Stomach (tissue), 9 donors: ENCODE results near the gene BCKDK. TPM values are rescaled to one million over a fixed set of nuclear protein-coding genes. Genes with fewer than 3 reads are reported as not detected.
A peak's percentile ranks its signal among the peaks of the same experiment; 100 is the strongest.

ENCODE experiments used
- DNase-seq, 2 donors: peaks; one replicate each; pipeline versions ENCODE4 v3.0.0 to v3.0.0-alpha.2; 2013 to 2019
- H3K27ac ChIP-seq, 5 donors: fragments of 200-600 bp in 4 of 5; sonication (generic) in 4 of 5; one replicate each; pipeline ENCODE4 v1.5.1; 2013 to 2019; ENCODE audit warnings: mild to moderate bottlenecking in 1 of 5, moderate library complexity in 1 of 5
- H3K27me3 ChIP-seq, 3 donors: fragments of 200-600 bp; sonication (generic); one replicate each; pipeline ENCODE4 v1.5.1; 2017 to 2019; ENCODE audit warnings: mixed run types in 1 of 3
- H3K36me3 ChIP-seq, 4 donors: fragments of 200-600 bp; sonication (generic); 1 replicate in 3 of 4; 2 replicates in 1 of 4; pipeline ENCODE4 v1.5.1; 2016 to 2019
- H3K4me1 ChIP-seq, 4 donors: fragments of 200-600 bp; sonication (generic); one replicate each; pipeline ENCODE4 v1.5.1; 2016 to 2019
- H3K4me3 ChIP-seq, 4 donors: fragments of 200-600 bp; sonication (generic) in 3 of 4; one replicate each; pipeline ENCODE4 v1.5.1; 2016 to 2019; ENCODE audit warnings: mild to moderate bottlenecking in 1 of 4
- H3K9me3 ChIP-seq, 4 donors: fragments of 200-600 bp; sonication (generic); one replicate each; pipeline ENCODE4 v1.5.1; 2016 to 2019
- EP300 ChIP-seq: sonication (generic); formaldehyde crosslinking; IDR thresholded peaks from one replicate; pipeline ENCODE4 v1.6.1; 2017; ENCODE audit warnings: antibody characterized with exemption
- POLR2A ChIP-seq, 4 donors: fragments of 450-650 bp; IDR thresholded peaks; one replicate each; pipeline ENCODE4 v1.6.1; 2016; ENCODE audit warnings: antibody characterized with exemption in 4 of 4, control low read depth in 2 of 4, mild to moderate bottlenecking in 1 of 4, moderate library complexity in 1 of 4
- POLR2AphosphoS5 ChIP-seq, 3 donors: sonication (generic); formaldehyde crosslinking; IDR thresholded peaks; one replicate each; pipeline ENCODE4 v1.6.1; 2016; ENCODE audit warnings: antibody characterized with exemption in 3 of 3
- WGBS, 5 donors: extraction: QIAGEN DNeasy Blood & Tissue Kit in 3 of 5; methylation state at CpG; one replicate each; pipeline versions ENCODE4 v1.1.5 to v1.1.7; 2013 to 2018; 5-methylcytosine and 5-hydroxymethylcytosine counted together
- intact Hi-C: fragments of 100-400 bp; cut with DNase I; formaldehyde crosslinking; loops from one replicate; pipeline ENCODE4 v1.15.1; 2023; ENCODE audit warnings: low total_unique reads
- polyA plus RNA-seq, 3 donors: library from polyadenylated mRNA; stranded (reverse); fragments of 200-250 nt; gene quantifications; one replicate each; pipeline ENCODE4 v1.2.3, GENCODE V29; 2013
- total RNA-seq, 5 donors: library from RNA; depleted of rRNA; stranded (reverse); fragments of >200 nt; gene quantifications; one replicate each; pipeline versions ENCODE4 v1.1.0 to v1.2.3, GENCODE V29; 2014 to 2016
- TF ChIP-seq, protein P1 (sequence below), 7 experiments: fragments of 450-650 bp in 4 of 7; fragments of 200-600 bp in 3 of 7; sonication (generic) in 3 of 7; IDR thresholded peaks; one replicate each; pipeline ENCODE4 v1.5.1; 2016 to 2019; ENCODE audit warnings: antibody characterized with exemption in 7 of 7, control low read depth in 2 of 7, mild to moderate bottlenecking in 1 of 7
- donor health status: healthy with polysubstance abuse.
- donor health status: Bipolar disorder and iron deficiency.
- donor health status: healthy.

The BCKDK gene
- total and polyA plus RNA-seq, 8 donors: 11.0 to 197 (median 37.5) TPM

DNA sequence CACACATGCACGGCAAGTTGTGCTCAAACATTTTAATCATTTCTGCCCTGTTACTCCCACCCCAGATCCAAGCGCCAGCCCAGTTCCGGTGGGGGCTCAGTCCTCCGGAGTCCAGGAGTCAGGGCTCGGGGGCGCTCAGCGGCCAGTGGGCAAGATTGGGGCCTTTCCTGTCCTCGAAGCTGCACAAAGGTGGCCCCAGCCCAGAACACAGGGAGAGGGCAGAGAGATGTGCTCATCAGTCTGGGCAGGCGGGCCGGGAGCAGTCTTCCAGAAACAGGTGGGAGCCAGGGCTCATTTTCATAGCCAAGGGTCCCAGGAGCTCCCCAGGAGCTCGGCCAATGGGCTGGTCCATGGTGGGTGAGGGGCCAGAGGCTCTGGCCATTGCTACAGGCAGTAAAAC lies 23.2 kb downstream of the BCKDK start:
- intact Hi-C loops: no loop called here
- TF ChIP-seq, protein P1, sequence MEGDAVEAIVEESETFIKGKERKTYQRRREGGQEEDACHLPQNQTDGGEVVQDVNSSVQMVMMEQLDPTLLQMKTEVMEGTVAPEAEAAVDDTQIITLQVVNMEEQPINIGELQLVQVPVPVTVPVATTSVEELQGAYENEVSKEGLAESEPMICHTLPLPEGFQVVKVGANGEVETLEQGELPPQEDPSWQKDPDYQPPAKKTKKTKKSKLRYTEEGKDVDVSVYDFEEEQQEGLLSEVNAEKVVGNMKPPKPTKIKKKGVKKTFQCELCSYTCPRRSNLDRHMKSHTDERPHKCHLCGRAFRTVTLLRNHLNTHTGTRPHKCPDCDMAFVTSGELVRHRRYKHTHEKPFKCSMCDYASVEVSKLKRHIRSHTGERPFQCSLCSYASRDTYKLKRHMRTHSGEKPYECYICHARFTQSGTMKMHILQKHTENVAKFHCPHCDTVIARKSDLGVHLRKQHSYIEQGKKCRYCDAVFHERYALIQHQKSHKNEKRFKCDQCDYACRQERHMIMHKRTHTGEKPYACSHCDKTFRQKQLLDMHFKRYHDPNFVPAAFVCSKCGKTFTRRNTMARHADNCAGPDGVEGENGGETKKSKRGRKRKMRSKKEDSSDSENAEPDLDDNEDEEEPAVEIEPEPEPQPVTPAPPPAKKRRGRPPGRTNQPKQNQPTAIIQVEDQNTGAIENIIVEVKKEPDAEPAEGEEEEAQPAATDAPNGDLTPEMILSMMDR (IDR thresholded peaks at IDR 0.05): no peak
- TF ChIP-seq EP300: no peak
- 42 to 61% (median 52%) methylated on average over 10 to 11 of the region's 11 CpGs for WGBS, 5 donors
- H3K4me3 ChIP-seq: peak overlapping the region in 2 of 4 donors; percentile 2 to 62
- H3K4me1 ChIP-seq: peaks cover 63 to 86% (median 72%) of the 10 kb centered on the region in 4 donors
- H3K27me3 ChIP-seq: peaks cover 0 to 7% (median 0%) of the 10 kb centered on the region in 3 donors
- no peak for DNase-seq
- H3K27ac ChIP-seq: peak overlapping the region; percentile 88 to 97 (median 91)
- no peaks in the 10 kb centered on the region for H3K9me3 ChIP-seq
- peaks cover 36 to 73% (median 68%) of the 10 kb centered on the region in 4 donors for H3K36me3 ChIP-seq

DNA sequence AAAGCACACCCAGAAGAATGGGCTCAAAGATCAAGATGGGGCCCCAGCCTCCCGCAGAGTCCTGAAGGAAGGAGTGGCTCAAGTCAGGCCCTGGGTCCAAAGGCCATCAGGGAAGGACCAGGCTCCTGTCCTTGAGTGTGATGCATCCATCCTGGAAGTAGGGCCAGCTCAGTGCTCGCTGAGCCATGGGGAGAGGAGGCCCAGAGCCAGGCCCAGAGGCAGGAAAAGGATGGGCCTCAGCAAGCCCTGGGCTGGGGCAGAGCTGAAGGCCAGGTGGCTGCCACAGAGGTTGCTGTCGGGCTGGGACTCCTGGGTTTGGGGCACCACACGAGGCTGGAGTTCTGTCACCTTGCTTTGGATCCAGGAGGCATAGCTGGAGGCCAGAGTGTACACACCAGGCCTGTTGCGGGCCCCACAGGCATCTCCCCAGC lies 23.7 kb downstream of the BCKDK start:
- Histone ChIP-seq H3K4me1 (peaks cover 60 to 85% (median 69%) of the 10 kb centered on the region in 4 donors), H3K36me3 (peaks cover 35 to 68% (median 64%) of the 10 kb centered on the region in 4 donors), H3K27ac (peak overlapping the region; percentile 88 to 97 (median 91)), H3K27me3 (peaks cover 0 to 7% (median 0%) of the 10 kb centered on the region in 3 donors), H3K9me3 (no peaks in the 10 kb centered on the region), H3K4me3 (peak overlapping the region in 2 of 4 donors; percentile 2 to 62)
- WGBS, 5 donors: 33 to 56% (median 40%) methylated on average over 2 to 5 of the region's 5 CpGs
- no peak for TF ChIP-seq POLR2A (IDR thresholded peaks at IDR 0.05)
- TF ChIP-seq POLR2AphosphoS5 (IDR thresholded peaks at IDR 0.05): peak in 1 of 3 donors; percentile 54
- no peak for TF ChIP-seq EP300
- TF ChIP-seq, protein P1 (IDR thresholded peaks at IDR 0.05): no peak
- intact Hi-C loops: no loop called here
- DNase-seq: peak in 1 of 2 donors; percentile 66

DNA sequence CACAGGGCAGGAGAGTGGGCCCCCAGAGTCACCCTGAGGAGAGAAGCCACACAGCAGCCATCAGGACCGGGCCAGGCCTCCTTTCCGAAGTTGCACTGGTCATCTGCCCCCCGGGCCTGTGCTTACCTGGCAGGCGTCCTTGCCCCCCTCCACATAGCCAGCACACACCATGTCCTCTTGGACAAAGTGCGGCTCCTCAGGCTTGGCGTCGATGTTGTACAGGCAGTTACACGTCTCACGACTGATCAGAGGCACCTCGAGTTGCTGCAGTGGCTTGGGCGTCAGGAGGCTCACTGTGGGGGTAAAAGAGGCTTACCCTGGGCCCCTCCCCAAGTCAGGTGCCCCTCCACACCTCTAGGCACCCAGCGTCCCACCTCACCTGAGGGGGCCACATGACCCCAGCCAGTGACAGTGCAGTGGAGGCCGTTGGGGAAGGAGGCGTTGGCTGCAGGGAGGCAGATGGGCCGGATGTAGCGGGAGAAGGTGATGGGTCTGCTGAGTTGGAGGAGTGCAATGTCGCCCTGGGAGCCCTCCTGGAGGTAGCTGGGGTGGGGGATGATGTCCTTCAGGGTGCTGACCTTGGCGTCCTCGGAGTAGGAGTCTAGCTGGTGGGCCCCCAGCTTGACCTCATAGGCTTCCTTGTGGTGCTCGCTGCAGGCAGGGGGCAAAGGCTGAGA lies 24.3 kb downstream of the BCKDK start:
- intact Hi-C loops: no loop called here
- peaks cover 29 to 62% (median 58%) of the 10 kb centered on the region in 4 donors for H3K36me3 ChIP-seq
- H3K27me3 ChIP-seq: peaks cover 0 to 7% (median 0%) of the 10 kb centered on the region in 3 donors
- peaks cover 55 to 79% (median 64%) of the 10 kb centered on the region in 4 donors for H3K4me1 ChIP-seq
- TF ChIP-seq, protein P1 (IDR thresholded peaks at IDR 0.05): no peak
- no peak for TF ChIP-seq POLR2AphosphoS5 (IDR thresholded peaks at IDR 0.05)
- TF ChIP-seq POLR2A (IDR thresholded peaks at IDR 0.05): no peak
- no peak for TF ChIP-seq EP300
- no peaks in the 10 kb centered on the region for H3K9me3 ChIP-seq
- H3K27ac ChIP-seq: peak overlapping the region; percentile 88 to 97 (median 91)
- WGBS, 5 donors: 35 to 73% (median 59%) methylated on average over 19 to 20 of the region's 20 CpGs
- peak overlapping the region in 2 of 4 donors; percentile 2 to 62 for H3K4me3 ChIP-seq
- DNase-seq: no peak

DNA sequence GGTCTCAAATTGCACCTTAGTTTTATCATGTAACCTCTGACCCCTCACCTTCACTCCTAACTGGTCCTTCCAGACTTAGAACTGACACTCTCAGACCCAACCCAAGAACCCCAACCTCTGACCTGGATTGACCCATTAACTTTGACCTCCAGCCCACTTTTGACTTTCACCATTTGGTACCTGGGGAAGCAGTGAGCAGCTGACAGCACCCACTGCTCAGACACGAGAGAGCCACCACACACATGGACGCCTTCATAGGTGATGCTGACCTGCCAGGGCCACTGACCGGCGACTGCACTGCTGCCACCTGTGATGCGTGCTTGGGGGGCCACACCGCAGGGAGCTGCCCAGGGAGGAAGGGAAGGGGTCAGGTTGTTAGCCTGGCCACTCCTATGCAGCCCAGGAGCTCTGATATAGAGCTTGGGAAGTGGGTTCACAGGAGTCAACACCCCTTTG lies 24.9 kb downstream of the BCKDK start:
- TF ChIP-seq EP300: no peak
- no peak for TF ChIP-seq POLR2A (IDR thresholded peaks at IDR 0.05)
- TF ChIP-seq POLR2AphosphoS5 (IDR thresholded peaks at IDR 0.05): no peak
- intact Hi-C loops: no loop called here
- H3K27me3 ChIP-seq: peaks cover 0 to 7% (median 0%) of the 10 kb centered on the region in 3 donors
- WGBS, 5 donors: 43 to 64% (median 50%) methylated on average over 2 to 6 of the region's 6 CpGs
- H3K4me1 ChIP-seq: peaks cover 50 to 77% (median 60%) of the 10 kb centered on the region in 4 donors
- H3K4me3 ChIP-seq: peak overlapping the region in 3 of 4 donors; percentile 41 to 62 (median 62)
- no peak for DNase-seq
- peaks cover 24 to 56% (median 51%) of the 10 kb centered on the region in 4 donors for H3K36me3 ChIP-seq
- peak overlapping the region; percentile 88 to 97 (median 91) for H3K27ac ChIP-seq
- no peaks in the 10 kb centered on the region for H3K9me3 ChIP-seq
